Neural crest cell (in vitro differentiated cells): ENCODE data around the gene GC. TPM values are rescaled to one million over a fixed set of nuclear protein-coding genes. Genes with fewer than 3 reads are reported as not detected.
A peak's percentile ranks its signal among the peaks of the same experiment; 100 is the strongest.

Experiments
- DNase-seq: peaks from one replicate; pipeline ENCODE4 v3.0.0; 2021; ENCODE audit warnings: low read depth, mixed read lengths, low spot score
- H3K27ac Mint-ChIP-seq: one replicate; pipeline ENCODE4 v1.8.0; 2021; ENCODE audit warnings: mild to moderate bottlenecking, mixed read lengths; ENCODE audit not compliant: unreplicated experiment
- H3K27me3 Mint-ChIP-seq: 2 replicates; pipeline ENCODE4 v1.8.0; 2021; ENCODE audit warnings: low read depth, mild to moderate bottlenecking, mixed read lengths
- H3K36me3 Mint-ChIP-seq: 2 replicates; pipeline ENCODE4 v1.8.0; 2021; ENCODE audit warnings: low read depth, mild to moderate bottlenecking, mixed read lengths
- H3K4me1 Mint-ChIP-seq: 2 replicates; pipeline ENCODE4 v1.8.0; 2021; ENCODE audit warnings: mixed read lengths
- H3K4me3 Mint-ChIP-seq: one replicate; pipeline ENCODE4 v1.8.0; 2021; ENCODE audit warnings: mild to moderate bottlenecking, mixed read lengths
- H3K9me3 Mint-ChIP-seq: 2 replicates; pipeline ENCODE4 v1.8.0; 2021; ENCODE audit warnings: mixed read lengths
- CTCF ChIP-seq: fragments of 200-600 bp; sonication (generic); conservative IDR thresholded peaks from 2 replicates; pipeline ENCODE4 v1.5.0; 2021; ENCODE audit warnings: antibody characterized with exemption, mild to moderate bottlenecking
- long read RNA-seq: library from polyadenylated mRNA; unstranded; transcript quantifications from one replicate; pipeline ENCODE4 v2.0.0, GENCODE V29; 2020
- total RNA-seq: library from RNA; stranded (reverse); gene quantifications from 2 replicates; pipeline ENCODE4 v1.2.1, GENCODE V29; 2021

Gene GC
- total RNA-seq = not detected in 2 replicates
- long read RNA-seq = 0 reads

GRCh38 chr4:71783972-71784371, at the start of gene GC:
Gene GC, minus strand, starts transcription at chr4:71784079. Its CDS starts 61 bp downstream, at chr4:71784018.
- no peaks in the 10 kb centered on the region for H3K9me3 Mint-ChIP-seq
- H3K36me3 Mint-ChIP-seq = no peaks in the 10 kb centered on the region
- DNase-seq = no peak
- peaks cover 4% of the 10 kb centered on the region for H3K4me1 Mint-ChIP-seq
- peak; percentile 43 for TF ChIP-seq CTCF
- H3K27me3 Mint-ChIP-seq = peaks cover 7% of the 10 kb centered on the region
- H3K4me3 Mint-ChIP-seq = no peak within 1 kb of the TSS
- no peak within 1 kb of the TSS for H3K27ac Mint-ChIP-seq

- no peak for TF ChIP-seq CTCF
- Mint-ChIP-seq H3K27me3 (no peaks in the 10 kb centered on the region), H3K4me3 (no peak overlapping the region), H3K4me1 (no peaks in the 10 kb centered on the region), H3K27ac (no peak overlapping the region), H3K36me3 (no peaks in the 10 kb centered on the region), H3K9me3 (no peaks in the 10 kb centered on the region)
- DNase-seq = no peak
Observed at GRCh38 chr4:71833232-71833900, 49.5 kb upstream of the GC start.

GRCh38 chr4:71832049-71832448, 48.2 kb upstream of the GC start:
- no peak for DNase-seq
- no peak overlapping the region for H3K27ac Mint-ChIP-seq
- no peak for TF ChIP-seq CTCF
- H3K4me1 Mint-ChIP-seq = no peaks in the 10 kb centered on the region
- H3K9me3 Mint-ChIP-seq = no peaks in the 10 kb centered on the region
- no peak overlapping the region for H3K4me3 Mint-ChIP-seq
- H3K36me3 Mint-ChIP-seq = no peaks in the 10 kb centered on the region
- H3K27me3 Mint-ChIP-seq = no peaks in the 10 kb centered on the region

GRCh38 chr4:71830497-71831190, 46.8 kb upstream of the GC start:
- no peaks in the 10 kb centered on the region for H3K4me1 Mint-ChIP-seq
- no peak overlapping the region for H3K27ac Mint-ChIP-seq
- peaks cover 3% of the 10 kb centered on the region for H3K9me3 Mint-ChIP-seq

GRCh38 chr4:71828470-71828869, 44.6 kb upstream of the GC start:
- DNase-seq = no peak
- no peaks in the 10 kb centered on the region for H3K27me3 Mint-ChIP-seq
- peaks cover 3% of the 10 kb centered on the region for H3K9me3 Mint-ChIP-seq
- H3K4me1 Mint-ChIP-seq = no peaks in the 10 kb centered on the region
- no peak overlapping the region for H3K27ac Mint-ChIP-seq
- H3K4me3 Mint-ChIP-seq = no peak overlapping the region
- no peaks in the 10 kb centered on the region for H3K36me3 Mint-ChIP-seq
- no peak for TF ChIP-seq CTCF

More at GRCh38 chr4:71830497-71831190, 46.8 kb upstream of the GC start:
- TF ChIP-seq CTCF = no peak
- Mint-ChIP-seq H3K36me3 (no peaks in the 10 kb centered on the region), H3K27me3 (no peaks in the 10 kb centered on the region), H3K4me3 (no peak overlapping the region)
- no peak for DNase-seq
